ENCODE results near the gene CNNM3.
A peak's percentile ranks its signal among the peaks of the same experiment; 100 is the strongest.

CNNM3 gene

DNA sequence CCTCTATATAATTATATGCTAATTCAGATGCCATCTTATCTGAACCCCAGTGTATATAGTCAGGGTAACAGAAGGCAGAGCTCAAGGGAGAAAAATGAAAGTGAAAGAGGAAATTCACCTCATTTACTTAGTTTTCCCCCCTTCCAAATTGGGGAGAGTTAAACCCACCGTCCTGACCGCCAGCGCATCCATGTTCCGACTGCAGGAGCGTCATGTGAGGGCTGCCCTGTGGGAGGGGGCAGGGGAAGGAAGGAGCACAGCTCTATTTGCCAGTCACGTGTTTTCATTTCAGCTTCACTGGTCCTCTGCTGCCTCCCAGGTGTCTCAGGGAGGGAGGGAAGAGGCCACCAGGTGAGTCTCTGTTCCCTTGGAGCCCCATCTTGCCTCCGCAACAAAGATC lies 42.1 kb upstream of the CNNM3 start:
- TF ChIP-seq ZNF433 (tag by site-specific recombination; IDR thresholded peaks at IDR 0.05; ENCODE audit: low read depth) (no peak), ZNF184 (tag by site-specific recombination; IDR thresholded peaks at IDR 0.05) (no peak), PRDM1 (tag by site-specific recombination; IDR thresholded peaks at IDR 0.05) (0 out of 2 replicates have a peak, but pooled peaks have one; percentile 11), ZNF501 (tag by site-specific recombination; IDR thresholded peaks at IDR 0.05) (no peak), ZBTB21 (tag by site-specific recombination; IDR thresholded peaks at IDR 0.05) (no peak)
- Histone ChIP-seq H3K9me3 (ENCODE audit: control insufficient read depth, insufficient read depth, low read depth, low read length) (no peaks in the 10 kb centered on the region), H3K27ac (ENCODE audit: extremely low read depth, low read depth, low read length) (no peak overlapping the region), H3K36me3 (ENCODE audit: control insufficient read depth in 2 of 2, insufficient read depth in 1 of 2, low read length in 2 of 2) (peaks cover 0 to 15% of the 10 kb centered on the region in 2 experiments; a peak in 2 of 3 replicates), H3K4me1 (ENCODE audit: control insufficient read depth, insufficient read depth, low read length) (no peaks in the 10 kb centered on the region), H3K4me3 (ENCODE audit: low read depth, low read length) (no peak overlapping the region)
- ChIA-PET CTCF (interaction anchor here (1.1 to 4.3 kb wide), 2 partner anchors 11 to 84 kb away, joined by 3 to 48 read pairs; partner anchors contain the start of genes ANKRD39 and CNNM4), POLR2A (interaction anchor here (0.7 kb wide), 1 partner anchor 255 kb away, joined by 7 read pairs; no protein-coding TSS in a partner anchor)

DNA sequence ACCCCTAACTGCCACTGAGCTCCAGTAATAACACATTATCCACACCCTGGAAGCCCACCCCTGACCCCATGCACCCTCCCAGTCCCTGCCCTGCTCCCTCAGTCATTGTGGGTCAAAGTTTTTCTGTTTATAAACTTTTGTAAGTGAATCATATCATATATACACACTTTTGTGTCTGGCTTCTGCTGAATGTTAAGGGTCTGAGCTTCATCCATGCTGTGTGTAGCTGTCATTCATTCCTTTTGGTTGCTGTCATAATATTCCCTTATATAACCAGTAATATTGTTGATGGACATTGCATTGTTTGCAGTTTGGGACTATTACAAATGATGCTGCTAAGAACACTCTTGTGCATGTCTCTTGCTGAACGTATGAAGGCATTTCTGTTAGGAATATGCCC lies 40.9 kb upstream of the CNNM3 start:
- Histone ChIP-seq H3K9me3 (ENCODE audit: control insufficient read depth, insufficient read depth, low read depth, low read length) (no peaks in the 10 kb centered on the region), H3K4me3 (ENCODE audit: low read depth, low read length) (no peak overlapping the region), H3K27ac (ENCODE audit: extremely low read depth, low read depth, low read length) (no peak overlapping the region), H3K36me3 (ENCODE audit: control insufficient read depth in 2 of 2, insufficient read depth in 1 of 2, low read length in 2 of 2) (peaks cover 0 to 15% of the 10 kb centered on the region in 2 experiments; a peak in 2 of 3 replicates), H3K4me1 (ENCODE audit: control insufficient read depth, insufficient read depth, low read length) (no peaks in the 10 kb centered on the region)
- ChIA-PET POLR2A (interaction anchor here (0.6 kb wide), 1 partner anchor 11 kb away, joined by 3 read pairs; no protein-coding TSS in a partner anchor), CTCF (interaction anchor here (0.6 to 4.3 kb wide), 2 partner anchors 8 to 12 kb away, joined by 3 to 48 read pairs; partner anchors contain the start of gene CNNM4)
- TF ChIP-seq ZNF280D (tag by site-specific recombination; IDR thresholded peaks at IDR 0.05), result no peak
- TF ChIP-seq ZNF701 (tag by site-specific recombination; IDR thresholded peaks at IDR 0.05), result no peak
- TF ChIP-seq, protein P1, sequence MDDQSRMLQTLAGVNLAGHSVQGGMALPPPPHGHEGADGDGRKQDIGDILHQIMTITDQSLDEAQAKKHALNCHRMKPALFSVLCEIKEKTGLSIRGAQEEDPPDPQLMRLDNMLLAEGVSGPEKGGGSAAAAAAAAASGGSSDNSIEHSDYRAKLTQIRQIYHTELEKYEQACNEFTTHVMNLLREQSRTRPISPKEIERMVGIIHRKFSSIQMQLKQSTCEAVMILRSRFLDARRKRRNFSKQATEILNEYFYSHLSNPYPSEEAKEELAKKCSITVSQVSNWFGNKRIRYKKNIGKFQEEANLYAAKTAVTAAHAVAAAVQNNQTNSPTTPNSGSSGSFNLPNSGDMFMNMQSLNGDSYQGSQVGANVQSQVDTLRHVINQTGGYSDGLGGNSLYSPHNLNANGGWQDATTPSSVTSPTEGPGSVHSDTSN (CRISPR knock-in tag; IDR thresholded peaks at IDR 0.05), result no peak
- TF ChIP-seq ZNF624 (tag by site-specific recombination; IDR thresholded peaks at IDR 0.05), result no peak
- no peak for TF ChIP-seq ZNF707 (tag by site-specific recombination; IDR thresholded peaks at IDR 0.05)
- TF ChIP-seq ZNF391 (tag by site-specific recombination; IDR thresholded peaks at IDR 0.05; ENCODE audit: borderline replicate concordance, low read depth), result no peak
- TF ChIP-seq ZBTB8A (tag by site-specific recombination; IDR thresholded peaks at IDR 0.05), result no peak
- TF ChIP-seq, protein P2, sequence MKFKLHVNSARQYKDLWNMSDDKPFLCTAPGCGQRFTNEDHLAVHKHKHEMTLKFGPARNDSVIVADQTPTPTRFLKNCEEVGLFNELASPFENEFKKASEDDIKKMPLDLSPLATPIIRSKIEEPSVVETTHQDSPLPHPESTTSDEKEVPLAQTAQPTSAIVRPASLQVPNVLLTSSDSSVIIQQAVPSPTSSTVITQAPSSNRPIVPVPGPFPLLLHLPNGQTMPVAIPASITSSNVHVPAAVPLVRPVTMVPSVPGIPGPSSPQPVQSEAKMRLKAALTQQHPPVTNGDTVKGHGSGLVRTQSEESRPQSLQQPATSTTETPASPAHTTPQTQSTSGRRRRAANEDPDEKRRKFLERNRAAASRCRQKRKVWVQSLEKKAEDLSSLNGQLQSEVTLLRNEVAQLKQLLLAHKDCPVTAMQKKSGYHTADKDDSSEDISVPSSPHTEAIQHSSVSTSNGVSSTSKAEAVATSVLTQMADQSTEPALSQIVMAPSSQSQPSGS (tag by site-specific recombination; IDR thresholded peaks at IDR 0.05; ENCODE audit: low read depth), result no peak
- TF ChIP-seq, protein P3, sequence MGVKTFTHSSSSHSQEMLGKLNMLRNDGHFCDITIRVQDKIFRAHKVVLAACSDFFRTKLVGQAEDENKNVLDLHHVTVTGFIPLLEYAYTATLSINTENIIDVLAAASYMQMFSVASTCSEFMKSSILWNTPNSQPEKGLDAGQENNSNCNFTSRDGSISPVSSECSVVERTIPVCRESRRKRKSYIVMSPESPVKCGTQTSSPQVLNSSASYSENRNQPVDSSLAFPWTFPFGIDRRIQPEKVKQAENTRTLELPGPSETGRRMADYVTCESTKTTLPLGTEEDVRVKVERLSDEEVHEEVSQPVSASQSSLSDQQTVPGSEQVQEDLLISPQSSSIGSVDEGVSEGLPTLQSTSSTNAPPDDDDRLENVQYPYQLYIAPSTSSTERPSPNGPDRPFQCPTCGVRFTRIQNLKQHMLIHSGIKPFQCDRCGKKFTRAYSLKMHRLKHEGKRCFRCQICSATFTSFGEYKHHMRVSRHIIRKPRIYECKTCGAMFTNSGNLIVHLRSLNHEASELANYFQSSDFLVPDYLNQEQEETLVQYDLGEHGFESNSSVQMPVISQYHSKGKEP (tag by site-specific recombination; IDR thresholded peaks at IDR 0.05), result no peak
- TF ChIP-seq, protein P4, sequence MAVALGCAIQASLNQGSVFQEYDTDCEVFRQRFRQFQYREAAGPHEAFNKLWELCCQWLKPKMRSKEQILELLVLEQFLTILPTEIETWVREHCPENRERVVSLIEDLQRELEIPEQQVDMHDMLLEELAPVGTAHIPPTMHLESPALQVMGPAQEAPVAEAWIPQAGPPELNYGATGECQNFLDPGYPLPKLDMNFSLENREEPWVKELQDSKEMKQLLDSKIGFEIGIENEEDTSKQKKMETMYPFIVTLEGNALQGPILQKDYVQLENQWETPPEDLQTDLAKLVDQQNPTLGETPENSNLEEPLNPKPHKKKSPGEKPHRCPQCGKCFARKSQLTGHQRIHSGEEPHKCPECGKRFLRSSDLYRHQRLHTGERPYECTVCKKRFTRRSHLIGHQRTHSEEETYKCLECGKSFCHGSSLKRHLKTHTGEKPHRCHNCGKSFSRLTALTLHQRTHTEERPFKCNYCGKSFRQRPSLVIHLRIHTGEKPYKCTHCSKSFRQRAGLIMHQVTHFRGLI (tag by site-specific recombination; IDR thresholded peaks at IDR 0.05), result no peak
- TF ChIP-seq GLIS1 (tag by site-specific recombination; IDR thresholded peaks at IDR 0.05), result no peak
- TF ChIP-seq TCF7L2 (IDR thresholded peaks at IDR 0.05; ENCODE audit: borderline replicate concordance, low read depth, low read length), result no peak
- no peak for TF ChIP-seq KLF1 (tag by site-specific recombination; IDR thresholded peaks at IDR 0.05)
- TF ChIP-seq ZNF223 (tag by site-specific recombination; IDR thresholded peaks at IDR 0.05), result no peak
- TF ChIP-seq BCL6B (tag by site-specific recombination; IDR thresholded peaks at IDR 0.05), result no peak
